ENCODE measurements around the gene FAM81A. TPM values are rescaled to one million over a fixed set of nuclear protein-coding genes. Genes with fewer than 3 reads are reported as not detected.
"Not testable (repeated sequence)": the region's sequence is repeated elsewhere in the genome, so short reads cannot be mapped to it uniquely, and the experiment has no call there.

Gene FAM81A
- polyA plus RNA-seq, 1 donor, result 5.3 TPM

DNA sequence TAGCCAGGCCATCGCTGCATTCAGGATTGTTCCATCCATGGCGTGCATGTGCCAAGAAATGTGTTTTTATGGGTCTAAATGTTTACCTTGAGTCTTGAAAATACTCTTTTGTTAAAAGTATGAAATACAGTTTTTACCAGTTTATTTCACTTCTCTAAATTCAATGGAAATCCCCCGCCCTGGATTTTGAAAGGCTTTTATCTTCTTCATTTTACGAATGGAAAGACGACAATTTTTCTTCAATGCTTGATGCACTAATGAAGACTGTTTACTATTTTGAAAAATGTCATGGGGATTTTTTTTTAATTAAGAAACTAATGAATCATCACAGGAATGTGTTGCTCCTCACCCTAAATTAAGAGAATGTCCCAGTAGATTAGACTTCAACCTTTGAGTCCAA lies 83.5 kb downstream of the FAM81A start:
- Histone ChIP-seq H3K9me3 (ENCODE audit: control insufficient read depth, low read depth, low read length) (no peaks in the 10 kb centered on the region), H3K4me3 (ENCODE audit: low read length) (no peak overlapping the region), H3K27me3 (ENCODE audit: control insufficient read depth, insufficient read depth, low read length) (no peaks in the 10 kb centered on the region), H3K4me1 (ENCODE audit: control insufficient read depth, insufficient read depth, low read length) (no peaks in the 10 kb centered on the region), H3K27ac (ENCODE audit: low read length) (no peak overlapping the region), H3K36me3 (ENCODE audit: control insufficient read depth, insufficient read depth, low read length) (no peaks in the 10 kb centered on the region)
- DNase-seq, result no peak
- 100% methylated on average over 1 of the region's 5 CpGs for whole genome bisulfite sequencing (ENCODE audit: insufficient coverage, low lambda C conversion rate)

DNA sequence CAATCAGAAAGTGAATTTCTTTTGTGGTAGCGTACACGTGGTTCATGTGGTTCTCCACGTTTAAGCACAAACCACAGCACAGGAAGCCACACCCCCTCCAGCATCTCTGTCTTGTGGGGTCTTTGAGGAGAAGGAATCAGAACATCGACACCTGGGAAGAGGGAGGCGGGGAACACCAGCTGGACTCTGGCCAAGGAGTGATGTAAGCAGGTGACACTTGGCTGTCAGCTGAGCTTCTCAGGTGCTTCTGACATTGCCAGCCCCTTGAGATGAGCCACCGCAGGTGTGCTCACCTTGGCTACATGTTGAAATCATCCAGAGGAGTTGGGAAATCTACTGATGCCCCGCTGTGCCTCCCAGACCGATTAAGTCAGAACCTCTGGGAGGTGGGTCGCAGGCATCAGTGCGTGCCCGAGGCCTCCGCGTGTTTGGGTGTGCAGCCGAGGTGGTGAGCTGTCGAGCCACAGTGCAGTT lies 85.0 kb downstream of the FAM81A start:
- Histone ChIP-seq H3K27me3 (ENCODE audit: control insufficient read depth, insufficient read depth, low read length) (no peaks in the 10 kb centered on the region), H3K4me1 (ENCODE audit: control insufficient read depth, insufficient read depth, low read length) (no peaks in the 10 kb centered on the region), H3K27ac (ENCODE audit: low read length) (no peak overlapping the region), H3K9me3 (ENCODE audit: control insufficient read depth, low read depth, low read length) (no peaks in the 10 kb centered on the region), H3K4me3 (ENCODE audit: low read length) (no peak overlapping the region), H3K36me3 (ENCODE audit: control insufficient read depth, insufficient read depth, low read length) (no peaks in the 10 kb centered on the region)
- 80% methylated on average over 3 of the region's 15 CpGs for WGBS (ENCODE audit: insufficient coverage, low lambda C conversion rate)
- DNase-seq, result peak; percentile 55 to 56

DNA sequence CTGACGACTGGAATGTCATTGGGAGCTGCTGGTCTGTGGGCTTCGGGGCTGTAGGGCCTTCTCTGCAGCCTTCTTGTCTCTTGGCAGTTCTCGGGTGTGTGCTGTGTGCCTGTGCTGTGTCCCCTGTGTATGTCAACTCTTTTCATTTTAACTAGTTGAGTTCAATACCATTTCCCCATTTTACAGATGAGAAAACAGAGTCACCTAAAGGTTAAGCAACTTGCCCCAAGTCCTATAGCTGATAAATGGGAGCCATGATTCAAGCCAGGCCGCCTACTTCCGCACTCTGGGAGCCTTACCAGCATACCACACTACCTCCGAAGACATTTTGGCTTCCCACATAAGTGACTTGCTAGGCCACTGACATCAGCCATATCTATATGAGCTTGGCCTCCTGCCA lies 85.7 kb downstream of the FAM81A start:
- Histone ChIP-seq H3K36me3 (ENCODE audit: control insufficient read depth, insufficient read depth, low read length) (no peaks in the 10 kb centered on the region), H3K27ac (ENCODE audit: low read length) (no peak overlapping the region), H3K4me3 (ENCODE audit: low read length) (no peak overlapping the region), H3K4me1 (ENCODE audit: control insufficient read depth, insufficient read depth, low read length) (no peaks in the 10 kb centered on the region), H3K27me3 (ENCODE audit: control insufficient read depth, insufficient read depth, low read length) (no peaks in the 10 kb centered on the region), H3K9me3 (ENCODE audit: control insufficient read depth, low read depth, low read length) (no peaks in the 10 kb centered on the region)
- DNase-seq, result no peak
- WGBS (ENCODE audit: insufficient coverage, low lambda C conversion rate), result 100% methylated on average over 1 of the region's 6 CpGs

DNA sequence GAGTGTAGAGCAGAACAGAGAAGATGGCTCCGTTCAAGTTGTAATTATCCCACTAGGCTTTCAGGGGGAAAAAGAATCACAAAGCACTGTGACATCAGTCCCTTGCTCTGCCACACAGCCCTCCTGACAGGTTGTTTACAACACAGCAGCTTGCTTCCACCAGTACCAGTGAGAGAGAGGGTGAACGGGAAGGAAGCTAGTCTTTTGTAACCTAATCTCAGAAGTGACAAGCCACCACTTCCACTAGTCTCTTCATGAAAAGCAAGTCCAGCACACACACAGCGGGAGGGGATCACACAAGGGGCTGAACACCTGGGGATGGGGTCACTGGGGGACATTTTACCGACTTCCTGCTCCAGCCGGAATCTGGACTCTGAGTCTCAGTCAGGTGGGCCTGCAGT lies 86.3 kb downstream of the FAM81A start:
- no peak for DNase-seq
- WGBS (ENCODE audit: insufficient coverage, low lambda C conversion rate), result 50% methylated on average over 1 of the region's 5 CpGs

DNA sequence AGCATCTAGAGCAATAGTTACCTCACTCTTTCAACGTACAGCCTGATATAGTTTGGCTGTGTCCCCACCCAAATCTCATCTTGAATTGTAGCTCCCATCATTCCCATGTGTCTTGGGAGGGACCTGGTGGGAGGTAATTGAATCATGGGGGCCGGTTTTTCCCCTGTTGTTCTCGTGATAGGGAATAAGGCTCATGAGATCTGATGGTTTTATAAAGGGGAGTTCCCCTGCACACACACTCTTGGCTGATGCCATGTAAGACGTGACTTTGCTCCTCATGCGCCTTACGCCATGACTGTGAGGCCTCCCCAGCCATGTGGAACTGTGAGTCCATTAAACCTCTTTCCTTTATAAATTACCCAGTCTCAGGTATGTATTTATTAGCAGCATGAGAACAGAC lies 88.5 kb downstream of the FAM81A start:
- not testable (repeated sequence) for H3K27ac ChIP-seq (ENCODE audit: low read length); H3K36me3 ChIP-seq (ENCODE audit: control insufficient read depth, insufficient read depth, low read length); DNase-seq; H3K4me1 ChIP-seq (ENCODE audit: control insufficient read depth, insufficient read depth, low read length); H3K4me3 ChIP-seq (ENCODE audit: low read length); H3K27me3 ChIP-seq (ENCODE audit: control insufficient read depth, insufficient read depth, low read length); H3K9me3 ChIP-seq (ENCODE audit: control insufficient read depth, low read depth, low read length)
- no CpG with 5 or more reads among the region's 6 CpGs for WGBS (ENCODE audit: insufficient coverage, low lambda C conversion rate)

More for the DNA sequence above, 86.3 kb downstream of the FAM81A start:
- H3K36me3 ChIP-seq (ENCODE audit: control insufficient read depth, insufficient read depth, low read length), result no peaks in the 10 kb centered on the region
- no peak overlapping the region for H3K4me3 ChIP-seq (ENCODE audit: low read length)
- no peak overlapping the region for H3K27ac ChIP-seq (ENCODE audit: low read length)
- no peaks in the 10 kb centered on the region for H3K4me1 ChIP-seq (ENCODE audit: control insufficient read depth, insufficient read depth, low read length)
- no peaks in the 10 kb centered on the region for H3K9me3 ChIP-seq (ENCODE audit: control insufficient read depth, low read depth, low read length)
- no peaks in the 10 kb centered on the region for H3K27me3 ChIP-seq (ENCODE audit: control insufficient read depth, insufficient read depth, low read length)

DNA sequence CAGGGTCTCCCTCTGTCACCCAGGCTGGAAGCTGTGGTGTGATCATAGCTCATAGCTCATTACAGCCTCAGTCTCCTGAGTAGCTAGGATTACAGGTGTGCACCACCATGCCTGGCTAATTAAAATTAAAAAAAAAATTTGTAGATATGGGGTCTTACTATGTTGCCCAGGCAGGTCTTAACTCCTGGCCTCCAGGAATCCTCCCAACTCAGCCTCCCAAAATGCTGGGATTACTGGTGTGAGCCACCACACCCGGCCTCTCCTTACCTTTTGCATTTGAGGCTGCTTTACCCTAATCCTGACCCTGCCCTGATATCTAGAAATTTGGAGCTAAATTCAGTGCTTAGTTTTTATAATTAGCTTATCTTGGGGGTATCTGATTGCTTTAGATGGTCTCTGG lies 90.4 kb downstream of the FAM81A start:
- no CpG with 5 or more reads among the region's 1 CpG for WGBS (ENCODE audit: insufficient coverage, low lambda C conversion rate)
- Histone ChIP-seq H3K36me3 (ENCODE audit: control insufficient read depth, insufficient read depth, low read length) (no peaks in the 10 kb centered on the region), H3K9me3 (ENCODE audit: control insufficient read depth, low read depth, low read length) (no peaks in the 10 kb centered on the region)

DNA sequence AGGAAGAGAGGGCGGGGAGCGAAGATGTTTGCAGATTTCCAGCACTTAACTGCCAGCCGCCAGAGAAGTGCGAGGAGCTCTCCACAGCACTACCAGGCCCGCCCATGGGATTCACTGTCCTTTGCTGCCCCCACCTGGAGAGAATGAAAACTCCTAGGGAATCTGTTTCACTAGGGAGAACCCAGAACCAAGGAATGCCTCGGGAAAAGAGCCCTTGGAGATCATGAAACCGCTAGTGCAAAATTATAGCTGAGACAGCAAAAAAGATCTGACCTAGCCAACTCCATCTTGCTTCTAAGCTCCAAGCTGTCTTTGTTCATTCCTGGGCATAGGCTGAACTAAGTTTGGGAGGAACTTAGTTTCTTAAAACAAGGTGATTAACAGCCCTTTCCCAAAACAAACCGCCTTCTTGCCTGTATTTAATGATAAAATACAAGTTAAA lies 91.0 kb downstream of the FAM81A start:
- no peaks in the 10 kb centered on the region for H3K27me3 ChIP-seq (ENCODE audit: control insufficient read depth, insufficient read depth, low read length)
- peaks cover 7% of the 10 kb centered on the region for H3K4me1 ChIP-seq (ENCODE audit: control insufficient read depth, insufficient read depth, low read length)
- whole genome bisulfite sequencing (ENCODE audit: insufficient coverage, low lambda C conversion rate), result no CpG with 5 or more reads among the region's 8 CpGs
- no peak overlapping the region for H3K4me3 ChIP-seq (ENCODE audit: low read length)
- H3K27ac ChIP-seq (ENCODE audit: low read length), result no peak overlapping the region
- H3K36me3 ChIP-seq (ENCODE audit: control insufficient read depth, insufficient read depth, low read length), result no peaks in the 10 kb centered on the region
- DNase-seq, result peak; percentile 77 to 83
- H3K9me3 ChIP-seq (ENCODE audit: control insufficient read depth, low read depth, low read length), result no peaks in the 10 kb centered on the region

More for the DNA sequence above, 90.4 kb downstream of the FAM81A start:
- Histone ChIP-seq H3K4me3 (ENCODE audit: low read length) (no peak overlapping the region), H3K27ac (ENCODE audit: low read length) (no peak overlapping the region), H3K4me1 (ENCODE audit: control insufficient read depth, insufficient read depth, low read length) (peaks cover 7% of the 10 kb centered on the region), H3K27me3 (ENCODE audit: control insufficient read depth, insufficient read depth, low read length) (no peaks in the 10 kb centered on the region)
- DNase-seq, result no peak

DNA sequence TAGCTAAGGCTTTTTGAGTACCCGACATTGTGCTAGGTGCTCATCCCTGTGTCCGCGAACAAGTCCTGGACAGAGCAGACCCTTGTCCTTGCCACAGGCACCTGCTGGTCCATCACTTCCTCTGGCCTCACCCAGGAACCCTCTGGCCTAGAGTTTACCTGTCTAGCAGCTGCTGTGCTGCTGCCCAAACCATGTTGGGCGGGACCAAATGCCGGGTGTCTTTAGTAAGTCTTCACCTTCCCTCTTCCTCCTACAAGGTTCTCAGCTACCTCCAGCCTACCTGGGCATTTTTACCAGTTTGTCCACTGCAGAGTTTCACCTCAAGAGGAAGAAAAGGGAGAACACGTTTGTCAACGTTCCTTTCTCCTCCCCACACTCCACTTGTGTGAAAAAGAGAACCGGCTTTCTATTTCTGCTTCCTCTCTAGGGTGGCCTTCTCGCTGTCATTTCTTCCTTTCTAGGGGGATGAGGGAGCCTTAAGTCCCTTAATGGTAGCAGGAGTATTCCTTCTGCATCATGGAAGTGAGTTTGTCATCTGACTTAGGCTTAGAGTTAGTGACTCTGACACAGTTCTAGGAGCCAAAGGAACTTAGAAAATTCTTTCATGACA lies 93.2 kb downstream of the FAM81A start:
- no peaks in the 10 kb centered on the region for H3K36me3 ChIP-seq (ENCODE audit: control insufficient read depth, insufficient read depth, low read length)
- no CpG with 5 or more reads among the region's 9 CpGs for WGBS (ENCODE audit: insufficient coverage, low lambda C conversion rate)
- H3K4me1 ChIP-seq (ENCODE audit: control insufficient read depth, insufficient read depth, low read length), result peaks cover 13% of the 10 kb centered on the region
- no peak overlapping the region for H3K27ac ChIP-seq (ENCODE audit: low read length)
- no peak for DNase-seq
- no peaks in the 10 kb centered on the region for H3K27me3 ChIP-seq (ENCODE audit: control insufficient read depth, insufficient read depth, low read length)
- H3K4me3 ChIP-seq (ENCODE audit: low read length), result no peak overlapping the region
- no peaks in the 10 kb centered on the region for H3K9me3 ChIP-seq (ENCODE audit: control insufficient read depth, low read depth, low read length)

DNA sequence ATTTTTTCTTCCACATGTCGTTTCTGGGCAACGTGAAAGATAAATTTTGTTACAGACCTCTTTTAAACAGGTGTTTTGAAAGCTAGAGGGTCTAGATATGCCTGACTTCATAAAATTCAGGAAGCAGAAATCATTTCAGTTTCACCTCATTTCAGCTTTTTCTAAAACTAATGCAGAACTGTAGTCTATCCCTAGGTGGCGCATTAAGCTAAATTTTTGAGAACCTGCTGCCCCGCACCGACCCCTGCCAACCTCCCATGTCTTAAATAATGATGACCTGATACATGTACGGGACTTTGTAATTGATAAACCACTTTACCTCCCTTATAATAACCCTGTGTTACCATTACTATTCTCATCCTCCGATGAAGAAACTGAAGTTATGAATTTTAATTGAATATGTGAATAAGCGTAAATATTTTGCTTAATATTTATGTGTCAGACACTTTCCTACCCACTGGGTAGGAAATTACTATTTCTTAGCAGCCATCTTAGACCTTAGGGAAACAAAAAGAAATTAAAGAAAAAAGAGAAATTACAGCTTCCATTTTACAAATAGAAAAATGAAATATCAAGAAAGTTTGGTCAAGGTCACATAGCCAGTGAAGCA lies 94.9 kb downstream of the FAM81A start:
- WGBS (ENCODE audit: insufficient coverage, low lambda C conversion rate), result 40% methylated on average over 1 of the region's 8 CpGs
- no peak overlapping the region for H3K27ac ChIP-seq (ENCODE audit: low read length)
- H3K4me1 ChIP-seq (ENCODE audit: control insufficient read depth, insufficient read depth, low read length), result peaks cover 13% of the 10 kb centered on the region
- no peaks in the 10 kb centered on the region for H3K9me3 ChIP-seq (ENCODE audit: control insufficient read depth, low read depth, low read length)
- peak in 1 of 2 donors; percentile 50 for DNase-seq
- H3K36me3 ChIP-seq (ENCODE audit: control insufficient read depth, insufficient read depth, low read length), result no peaks in the 10 kb centered on the region
- no peaks in the 10 kb centered on the region for H3K27me3 ChIP-seq (ENCODE audit: control insufficient read depth, insufficient read depth, low read length)
- H3K4me3 ChIP-seq (ENCODE audit: low read length), result no peak overlapping the region

DNA sequence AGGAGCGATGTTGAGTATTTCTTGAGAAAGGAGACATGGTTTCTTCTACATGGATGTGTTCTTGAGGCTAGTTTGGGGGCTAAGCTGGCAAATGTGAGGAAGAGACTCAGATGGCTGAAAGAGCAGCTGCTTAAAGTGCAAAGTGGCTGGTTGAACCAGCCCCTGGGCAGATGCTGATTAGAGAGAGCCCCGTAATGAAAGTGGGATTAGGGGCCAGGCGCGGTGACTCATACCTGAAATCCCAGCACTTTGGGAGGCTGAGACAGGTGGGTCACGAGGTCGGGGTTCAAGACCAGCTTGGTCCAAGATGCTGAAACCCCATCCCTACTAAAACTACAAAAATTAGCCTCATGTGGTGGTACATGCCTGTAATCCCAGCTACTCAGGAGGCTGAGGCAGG lies 98.6 kb downstream of the FAM81A start:
- Histone ChIP-seq H3K4me3 (ENCODE audit: low read length) (no peak overlapping the region), H3K27ac (ENCODE audit: low read length) (no peak overlapping the region), H3K9me3 (ENCODE audit: control insufficient read depth, low read depth, low read length) (no peaks in the 10 kb centered on the region), H3K36me3 (ENCODE audit: control insufficient read depth, insufficient read depth, low read length) (no peaks in the 10 kb centered on the region), H3K4me1 (ENCODE audit: control insufficient read depth, insufficient read depth, low read length) (peaks cover 13% of the 10 kb centered on the region), H3K27me3 (ENCODE audit: control insufficient read depth, insufficient read depth, low read length) (no peaks in the 10 kb centered on the region)
- no peak for DNase-seq
- WGBS (ENCODE audit: insufficient coverage, low lambda C conversion rate), result 100% methylated on average over 1 of the region's 6 CpGs

DNA sequence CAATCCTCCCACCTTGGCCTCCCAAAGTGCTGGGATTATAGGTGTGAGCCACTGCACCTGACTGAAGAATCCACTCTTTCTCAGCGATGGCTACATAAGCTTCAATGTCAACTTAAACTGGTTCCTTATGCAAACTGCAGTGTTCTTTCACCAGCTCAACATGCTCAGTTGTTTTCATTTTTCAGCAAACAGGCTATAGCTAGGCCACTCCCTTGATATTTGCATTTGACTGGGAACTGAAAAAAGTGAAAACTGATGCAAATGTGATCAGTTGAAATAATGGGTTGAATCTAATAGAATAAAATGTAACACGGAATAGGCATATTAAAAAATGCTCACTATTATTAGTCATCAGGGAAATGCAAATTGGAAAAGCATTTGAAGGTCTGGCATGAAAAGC lies 99.4 kb downstream of the FAM81A start:
- no peaks in the 10 kb centered on the region for H3K27me3 ChIP-seq (ENCODE audit: control insufficient read depth, insufficient read depth, low read length)
- DNase-seq, result no peak
- no peak overlapping the region for H3K27ac ChIP-seq (ENCODE audit: low read length)
- H3K4me1 ChIP-seq (ENCODE audit: control insufficient read depth, insufficient read depth, low read length), result peaks cover 10% of the 10 kb centered on the region
- no peaks in the 10 kb centered on the region for H3K9me3 ChIP-seq (ENCODE audit: control insufficient read depth, low read depth, low read length)
- H3K36me3 ChIP-seq (ENCODE audit: control insufficient read depth, insufficient read depth, low read length), result no peaks in the 10 kb centered on the region
- no peak overlapping the region for H3K4me3 ChIP-seq (ENCODE audit: low read length)
- no CpG with 5 or more reads among the region's 2 CpGs for WGBS (ENCODE audit: insufficient coverage, low lambda C conversion rate)
